Body of pancreas (tissue), 4 donors: Measurements from ENCODE around the gene IQGAP2. TPM values are rescaled to one million over a fixed set of nuclear protein-coding genes. Genes with fewer than 3 reads are reported as not detected.
"Not testable (repeated sequence)": the region's sequence is repeated elsewhere in the genome, so short reads cannot be mapped to it uniquely, and the experiment has no call there.

Experiments
- ATAC-seq: fragments of 150-250 bp; one replicate; pipeline ENCODE4 v1.9.1; 2016
- DNase-seq, 4 donors: peaks; one replicate each; pipeline ENCODE4 v3.0.0-alpha.2; 2019
- H3K27ac ChIP-seq, 4 donors: fragments of 200-600 bp; sonication (generic); 1 replicate in 3 of 4; 2 replicates in 1 of 4; pipeline versions ENCODE4 v1.5.1 to v1.6.1; 2016 to 2019; ENCODE audit warnings: mild to moderate bottlenecking in 1 of 4, mixed read lengths in 1 of 4, moderate library complexity in 1 of 4
- H3K27me3 ChIP-seq, 2 donors: fragments of 200-600 bp; sonication (generic); one replicate each; pipeline ENCODE4 v1.6.0; 2016; ENCODE audit warnings: mild to moderate bottlenecking in 1 of 2
- H3K36me3 ChIP-seq, 2 donors: fragments of 200-600 bp; sonication (generic); replicated peaks in 1 of 2; 2 replicates each; pipeline ENCODE4 v1.5.1; 2016; ENCODE audit warnings: low read depth in 2 of 2; ENCODE audit not compliant: insufficient read depth in 1 of 2
- H3K4me1 ChIP-seq: fragments of 200-600 bp; sonication (generic); one replicate; pipeline ENCODE4 v1.6.0; 2016
- H3K4me3 ChIP-seq, 2 donors: fragments of 200-600 bp; sonication (generic); 1 replicate in 1 of 2; 2 replicates in 1 of 2; pipeline ENCODE4 v1.5.1; 2016 to 2019
- H3K9me3 ChIP-seq, 3 donors: fragments of 200-600 bp; sonication (generic); 1 replicate in 2 of 3; 2 replicates in 1 of 3; pipeline ENCODE4 v1.5.1; 2016
- CTCF ChIP-seq, 7 experiments: fragments of 450-650 bp in 4 of 7; fragments of 200-600 bp in 3 of 7; sonication (generic) in 3 of 7; IDR thresholded peaks; one replicate each; pipeline ENCODE4 v1.5.1; 2016 to 2019; ENCODE audit warnings: antibody characterized with exemption in 7 of 7
- POLR2A ChIP-seq, 3 donors: fragments of 450-650 bp; IDR thresholded peaks; one replicate each; pipeline ENCODE4 v1.6.1; 2016; ENCODE audit warnings: antibody characterized with exemption in 3 of 3, mild to moderate bottlenecking in 2 of 3
- WGBS, 2 donors: methylation state at CpG; one replicate each; pipeline ENCODE4 v1.1.5; 2017; 5-methylcytosine and 5-hydroxymethylcytosine counted together
- intact Hi-C: fragments of 100-400 bp; cut with DNase I; formaldehyde crosslinking; loops from one replicate; pipeline ENCODE4 v1.15.1; 2023
- total RNA-seq, 2 donors: library from RNA; depleted of rRNA; stranded (reverse); fragments of >200 nt; gene quantifications; one replicate each; pipeline ENCODE4 v1.1.0, GENCODE V29; 2016

Gene IQGAP2
- total RNA-seq, 2 donors from 2014 or later, result 41.2 to 49.5 TPM

- DNase-seq, result no peak
- intact Hi-C loops, result no loop called here
- H3K36me3 ChIP-seq, result no peaks in the 10 kb centered on the region
- 71 to 72% methylated on average over 4 of the region's 4 CpGs for WGBS, 2 donors
- no peaks in the 10 kb centered on the region for H3K9me3 ChIP-seq
- H3K4me1 ChIP-seq, result no peaks in the 10 kb centered on the region
- no peak for ATAC-seq
- H3K27ac ChIP-seq, result no peak overlapping the region
- H3K4me3 ChIP-seq, result no peak overlapping the region
- TF ChIP-seq POLR2A (IDR thresholded peaks at IDR 0.05) (no peak), CTCF (IDR thresholded peaks at IDR 0.05) (no peak)
- no peaks in the 10 kb centered on the region for H3K27me3 ChIP-seq
Observed at GRCh38 chr5:76600716-76601115, 197.6 kb downstream of the IQGAP2 start.

- WGBS, 2 donors, result 22 to 27% methylated on average over 3 of the region's 3 CpGs
- intact Hi-C loops, result no loop called here
- DNase-seq (peak in 2 of 4 donors; percentile 19 to 35), ATAC-seq (peak; percentile 74)
- Histone ChIP-seq H3K27me3 (no peaks in the 10 kb centered on the region), H3K36me3 (no peaks in the 10 kb centered on the region), H3K27ac (no peak overlapping the region), H3K9me3 (no peaks in the 10 kb centered on the region), H3K4me1 (no peaks in the 10 kb centered on the region), H3K4me3 (no peak overlapping the region)
- TF ChIP-seq CTCF (IDR thresholded peaks at IDR 0.05) (peak; percentile 42 to 67 (median 58)), POLR2A (IDR thresholded peaks at IDR 0.05) (no peak)
Observed at GRCh38 chr5:76601470-76601869, 198.4 kb downstream of the IQGAP2 start.

GRCh38 chr5:76602094-76602726, 199.1 kb downstream of the IQGAP2 start:
- no peak for DNase-seq
- Histone ChIP-seq H3K27me3 (no peaks in the 10 kb centered on the region), H3K4me1 (no peaks in the 10 kb centered on the region), H3K9me3 (no peaks in the 10 kb centered on the region), H3K4me3 (no peak overlapping the region), H3K36me3 (no peaks in the 10 kb centered on the region), H3K27ac (no peak overlapping the region)
- TF ChIP-seq POLR2A (IDR thresholded peaks at IDR 0.05) (no peak), CTCF (IDR thresholded peaks at IDR 0.05) (no peak)
- intact Hi-C loops, result no loop called here
- ATAC-seq, result no peak
- 80 to 91% methylated on average over 2 of the region's 2 CpGs for WGBS, 2 donors

- DNase-seq, ATAC-seq, H3K36me3 ChIP-seq, H3K4me3 ChIP-seq, intact Hi-C loops, H3K27ac ChIP-seq, H3K9me3 ChIP-seq, H3K4me1 ChIP-seq, H3K27me3 ChIP-seq: not testable (repeated sequence)
- 86 to 94% methylated on average over 1 of the region's 1 CpG for WGBS, 2 donors
Observed at GRCh38 chr5:76603991-76604390, 200.9 kb downstream of the IQGAP2 start.

- DNase-seq (no peak), ATAC-seq (no peak)
- intact Hi-C loops, result no loop called here
- no peaks in the 10 kb centered on the region for H3K36me3 ChIP-seq
- H3K9me3 ChIP-seq, result no peaks in the 10 kb centered on the region
- no peaks in the 10 kb centered on the region for H3K27me3 ChIP-seq
- H3K4me3 ChIP-seq, result no peak overlapping the region
- no peaks in the 10 kb centered on the region for H3K4me1 ChIP-seq
- TF ChIP-seq POLR2A (IDR thresholded peaks at IDR 0.05) (no peak), CTCF (IDR thresholded peaks at IDR 0.05) (no peak)
- WGBS, 2 donors, result 48 to 96% methylated on average over 2 of the region's 2 CpGs
- no peak overlapping the region for H3K27ac ChIP-seq
Observed at GRCh38 chr5:76604838-76605237, 201.8 kb downstream of the IQGAP2 start.
